ENCODE results near the gene MAP2K3. TPM values are rescaled to one million over a fixed set of nuclear protein-coding genes. Genes with fewer than 3 reads are reported as not detected.
"Not testable (repeated sequence)": the region's sequence is repeated elsewhere in the genome, so short reads cannot be mapped to it uniquely, and the experiment has no call there.

The MAP2K3 gene
- total and polyA plus RNA-seq, 2 experiments from 2014 or later: 18.4 to 42.5 TPM

DNA sequence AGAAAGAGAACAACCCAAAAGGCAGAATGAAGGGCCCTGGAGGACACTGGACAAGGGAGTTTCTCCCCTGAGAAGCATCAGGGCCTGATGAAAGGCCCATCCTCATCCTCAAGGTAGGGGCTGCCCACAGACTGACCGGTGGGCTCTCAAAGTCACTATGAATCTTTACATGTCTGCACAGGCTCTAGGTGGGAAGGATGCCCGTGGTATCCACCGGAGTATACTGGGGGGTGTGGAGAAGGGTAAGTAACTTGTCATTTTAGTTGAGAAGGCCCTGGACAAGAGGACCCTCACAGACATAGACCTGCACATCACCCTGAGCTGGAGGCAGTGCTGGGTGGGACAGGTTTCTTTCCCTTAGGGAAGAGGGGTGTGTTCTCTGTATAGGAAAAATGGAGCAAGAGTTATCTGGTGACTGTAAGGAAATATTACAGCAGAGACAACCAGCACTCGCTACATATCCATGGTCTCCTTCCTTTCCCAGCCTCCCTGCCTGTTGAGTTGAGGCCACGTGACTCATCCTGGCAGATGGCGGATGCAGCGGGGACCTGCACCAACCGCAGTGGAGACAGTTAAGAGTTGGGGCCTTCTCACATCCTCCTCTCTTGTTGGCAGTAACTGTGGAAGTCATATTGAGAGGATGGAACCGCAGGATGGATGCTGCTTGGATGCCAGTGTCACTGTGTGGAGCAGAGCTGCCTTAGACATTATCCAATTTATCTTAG lies 46.1 kb downstream of the MAP2K3 start:
- no peaks in the 10 kb centered on the region for H3K36me3 ChIP-seq
- H3K27ac ChIP-seq: no peak overlapping the region
- no peak for DNase-seq (ENCODE audit: low read depth in 1 of 2, low spot score in 1 of 2)
- no peaks in the 10 kb centered on the region for H3K9me3 ChIP-seq (ENCODE audit: low read depth)
- no peaks in the 10 kb centered on the region for H3K4me1 ChIP-seq (ENCODE audit: low read depth)
- no peaks in the 10 kb centered on the region for H3K27me3 ChIP-seq
- H3K4me3 ChIP-seq: no peak overlapping the region
- TF ChIP-seq, protein P1, sequence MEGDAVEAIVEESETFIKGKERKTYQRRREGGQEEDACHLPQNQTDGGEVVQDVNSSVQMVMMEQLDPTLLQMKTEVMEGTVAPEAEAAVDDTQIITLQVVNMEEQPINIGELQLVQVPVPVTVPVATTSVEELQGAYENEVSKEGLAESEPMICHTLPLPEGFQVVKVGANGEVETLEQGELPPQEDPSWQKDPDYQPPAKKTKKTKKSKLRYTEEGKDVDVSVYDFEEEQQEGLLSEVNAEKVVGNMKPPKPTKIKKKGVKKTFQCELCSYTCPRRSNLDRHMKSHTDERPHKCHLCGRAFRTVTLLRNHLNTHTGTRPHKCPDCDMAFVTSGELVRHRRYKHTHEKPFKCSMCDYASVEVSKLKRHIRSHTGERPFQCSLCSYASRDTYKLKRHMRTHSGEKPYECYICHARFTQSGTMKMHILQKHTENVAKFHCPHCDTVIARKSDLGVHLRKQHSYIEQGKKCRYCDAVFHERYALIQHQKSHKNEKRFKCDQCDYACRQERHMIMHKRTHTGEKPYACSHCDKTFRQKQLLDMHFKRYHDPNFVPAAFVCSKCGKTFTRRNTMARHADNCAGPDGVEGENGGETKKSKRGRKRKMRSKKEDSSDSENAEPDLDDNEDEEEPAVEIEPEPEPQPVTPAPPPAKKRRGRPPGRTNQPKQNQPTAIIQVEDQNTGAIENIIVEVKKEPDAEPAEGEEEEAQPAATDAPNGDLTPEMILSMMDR (IDR thresholded peaks at IDR 0.05; ENCODE audit: low read depth, low read length): no peak

DNA sequence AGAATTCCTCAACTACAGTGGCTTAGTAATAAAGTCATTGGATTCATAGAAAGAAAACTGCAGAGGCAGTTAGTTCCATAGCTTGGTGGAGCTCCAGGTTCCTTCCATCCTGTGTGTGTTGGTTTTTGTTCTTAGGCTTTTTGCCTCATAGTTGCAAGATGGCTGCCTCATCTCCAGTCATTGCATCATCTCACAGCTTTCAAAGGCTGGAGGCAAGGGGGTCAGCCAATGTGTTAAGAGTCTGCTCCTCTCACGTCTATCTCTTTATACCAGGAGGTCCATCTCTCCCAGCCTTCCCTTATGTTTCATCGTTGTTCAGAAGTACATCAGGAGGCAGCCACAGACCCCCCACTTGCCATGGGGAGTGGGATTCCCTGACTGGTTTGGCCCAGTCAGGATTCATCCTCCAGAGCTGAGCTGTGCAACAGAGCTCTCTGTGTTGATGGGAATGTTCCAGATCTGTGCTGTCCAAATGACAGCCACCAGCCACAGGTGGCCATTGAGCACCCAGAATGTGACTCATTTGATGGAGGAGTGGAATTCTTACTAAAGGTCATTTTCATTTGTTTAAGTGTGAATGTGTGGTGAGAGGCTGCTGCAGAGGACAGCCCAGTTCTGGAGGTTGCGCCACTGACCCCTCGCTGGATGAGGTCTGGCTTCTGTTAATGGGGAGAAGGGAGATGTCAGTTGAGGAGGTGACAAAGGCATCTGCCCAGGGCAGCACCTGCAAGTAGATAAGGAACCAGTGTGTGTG lies 52.2 kb downstream of the MAP2K3 start:
- H3K27me3 ChIP-seq; H3K9me3 ChIP-seq (ENCODE audit: low read depth); H3K4me3 ChIP-seq; H3K4me1 ChIP-seq (ENCODE audit: low read depth); H3K36me3 ChIP-seq: not testable (repeated sequence)
- peak in 1 of 2 donors; percentile 11 for DNase-seq (ENCODE audit: low read depth in 1 of 2, low spot score in 1 of 2)
- H3K27ac ChIP-seq: peak overlapping the region; percentile 87

DNA sequence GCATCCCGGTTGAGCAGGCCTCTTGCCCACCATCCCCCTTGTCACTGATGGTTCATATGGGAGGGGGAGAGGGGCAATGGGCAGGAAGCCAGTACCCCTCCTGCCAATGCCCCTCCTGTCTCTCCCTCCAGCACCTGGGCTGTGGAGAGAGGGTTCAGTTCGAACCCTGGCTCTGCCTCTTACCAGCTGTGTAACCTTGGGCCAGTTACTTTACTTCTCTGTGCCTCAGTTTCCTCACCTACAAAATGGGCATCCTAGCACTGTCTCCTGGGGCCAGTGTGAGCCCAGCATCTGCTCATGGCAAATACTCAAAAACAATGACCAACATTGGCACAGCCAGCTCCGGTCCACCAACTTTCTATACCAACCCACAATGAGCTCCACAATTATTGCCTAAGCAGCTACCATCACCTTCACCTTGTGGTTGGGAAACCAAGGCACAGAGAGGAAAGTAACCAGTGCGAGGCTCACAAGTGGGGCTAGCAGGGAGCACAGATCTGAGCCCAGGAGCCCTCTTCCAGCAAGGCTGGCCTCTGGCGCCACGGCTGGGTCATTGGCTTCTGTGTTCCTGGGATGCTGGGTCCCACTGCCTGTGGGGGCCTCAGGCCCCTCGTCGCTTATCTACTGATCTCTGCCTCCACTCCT lies 53.6 kb downstream of the MAP2K3 start:
- DNase-seq (ENCODE audit: low read depth in 1 of 2, low spot score in 1 of 2); H3K4me3 ChIP-seq; H3K27me3 ChIP-seq; H3K4me1 ChIP-seq (ENCODE audit: low read depth); H3K36me3 ChIP-seq; H3K9me3 ChIP-seq (ENCODE audit: low read depth): not testable (repeated sequence)
- peak overlapping the region; percentile 87 for H3K27ac ChIP-seq

DNA sequence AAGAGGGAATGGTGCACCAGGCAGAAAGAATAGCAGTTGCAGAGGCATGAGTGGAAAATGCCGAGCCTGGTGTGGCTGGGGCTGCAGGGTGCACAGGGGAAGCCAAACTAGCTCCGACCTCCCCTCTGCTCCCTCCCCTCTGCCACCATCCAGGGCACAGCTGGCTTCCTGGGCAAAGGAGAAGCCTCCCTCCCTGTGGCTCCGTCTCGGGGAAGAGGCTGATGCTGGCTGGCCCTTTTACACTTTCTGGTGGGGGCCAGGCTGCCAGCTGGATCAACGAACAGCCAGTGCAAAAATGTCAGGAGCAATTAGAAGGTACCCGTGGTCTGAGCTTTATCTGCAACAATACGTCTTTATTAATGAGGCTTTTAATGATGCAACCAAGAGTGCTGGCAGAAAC lies 54.5 kb downstream of the MAP2K3 start:
- no peaks in the 10 kb centered on the region for H3K27me3 ChIP-seq
- DNase-seq (ENCODE audit: low read depth in 1 of 2, low spot score in 1 of 2): no peak
- H3K4me1 ChIP-seq (ENCODE audit: low read depth): peaks cover 10% of the 10 kb centered on the region
- no peaks in the 10 kb centered on the region for H3K9me3 ChIP-seq (ENCODE audit: low read depth)
- no peak overlapping the region for H3K4me3 ChIP-seq
- TF ChIP-seq, protein P1 (IDR thresholded peaks at IDR 0.05; ENCODE audit: low read depth, low read length): no peak
- no peak overlapping the region for H3K27ac ChIP-seq
- H3K36me3 ChIP-seq: no peaks in the 10 kb centered on the region

DNA sequence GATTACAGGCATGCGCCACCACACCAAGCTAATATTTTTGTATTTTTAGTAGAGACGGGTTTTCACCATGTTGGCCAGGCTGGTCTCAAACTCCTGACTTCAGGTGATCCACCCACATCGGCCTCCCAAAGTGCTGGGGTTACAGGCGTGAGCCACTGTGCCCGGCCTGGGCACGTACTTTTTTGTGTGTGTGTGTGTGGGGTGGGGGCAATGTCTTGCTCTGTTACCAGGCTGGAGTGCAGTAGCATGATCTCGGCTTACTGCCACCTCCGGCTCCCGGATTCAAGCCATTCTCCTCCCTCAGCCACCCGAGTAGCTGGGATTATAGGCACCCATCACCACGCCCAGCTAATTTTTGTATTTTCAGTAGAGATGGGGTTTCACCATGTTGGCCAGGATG lies 55.1 kb downstream of the MAP2K3 start:
- not testable (repeated sequence) for H3K36me3 ChIP-seq; H3K27me3 ChIP-seq; H3K4me1 ChIP-seq (ENCODE audit: low read depth); H3K27ac ChIP-seq; H3K9me3 ChIP-seq (ENCODE audit: low read depth); H3K4me3 ChIP-seq; DNase-seq (ENCODE audit: low read depth in 1 of 2, low spot score in 1 of 2)

DNA sequence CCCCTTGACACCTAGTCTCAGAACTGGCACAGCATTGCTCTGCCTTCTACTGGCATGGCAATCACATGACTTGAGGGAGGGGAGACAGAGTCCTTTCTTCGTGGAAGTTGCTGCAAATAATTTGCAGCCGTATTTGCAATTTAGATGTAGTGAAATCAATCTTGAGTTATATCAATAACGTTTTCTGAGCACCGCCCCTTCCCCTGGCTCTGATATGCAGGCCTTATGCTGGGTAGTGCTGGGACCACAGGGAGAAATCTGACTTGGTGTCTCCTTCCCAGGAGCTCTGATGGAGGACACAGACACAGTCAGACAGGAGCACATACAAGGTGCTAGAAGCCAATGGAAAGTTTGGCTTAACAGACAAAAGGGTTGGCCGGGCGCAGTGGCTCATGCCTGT lies 55.9 kb downstream of the MAP2K3 start:
- not testable (repeated sequence) for H3K27ac ChIP-seq; H3K36me3 ChIP-seq; H3K4me1 ChIP-seq (ENCODE audit: low read depth); H3K4me3 ChIP-seq; DNase-seq (ENCODE audit: low read depth in 1 of 2, low spot score in 1 of 2); H3K9me3 ChIP-seq (ENCODE audit: low read depth); H3K27me3 ChIP-seq

DNA sequence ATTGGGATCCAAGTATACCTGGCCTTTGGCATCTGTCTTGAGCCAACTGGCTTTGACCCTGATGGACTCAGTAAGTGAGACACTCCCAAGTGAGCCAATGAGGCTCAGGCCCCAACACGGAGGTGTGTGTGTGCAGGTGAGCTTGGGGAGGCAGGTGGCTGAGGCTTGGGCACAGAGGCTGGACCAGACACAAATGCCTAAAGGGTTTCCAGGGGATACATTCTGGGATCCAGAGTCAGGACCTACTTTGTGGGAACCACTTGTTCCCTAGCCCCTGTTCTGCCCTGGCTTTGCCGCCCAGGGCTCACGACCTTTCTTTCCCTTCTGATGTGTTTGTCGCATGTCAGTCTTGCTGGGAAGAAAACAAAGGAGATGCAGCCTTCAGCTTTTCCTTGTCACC lies 56.8 kb downstream of the MAP2K3 start:
- not testable (repeated sequence) for H3K4me1 ChIP-seq (ENCODE audit: low read depth); H3K27ac ChIP-seq; H3K36me3 ChIP-seq; H3K27me3 ChIP-seq; H3K9me3 ChIP-seq (ENCODE audit: low read depth); DNase-seq (ENCODE audit: low read depth in 1 of 2, low spot score in 1 of 2); H3K4me3 ChIP-seq

DNA sequence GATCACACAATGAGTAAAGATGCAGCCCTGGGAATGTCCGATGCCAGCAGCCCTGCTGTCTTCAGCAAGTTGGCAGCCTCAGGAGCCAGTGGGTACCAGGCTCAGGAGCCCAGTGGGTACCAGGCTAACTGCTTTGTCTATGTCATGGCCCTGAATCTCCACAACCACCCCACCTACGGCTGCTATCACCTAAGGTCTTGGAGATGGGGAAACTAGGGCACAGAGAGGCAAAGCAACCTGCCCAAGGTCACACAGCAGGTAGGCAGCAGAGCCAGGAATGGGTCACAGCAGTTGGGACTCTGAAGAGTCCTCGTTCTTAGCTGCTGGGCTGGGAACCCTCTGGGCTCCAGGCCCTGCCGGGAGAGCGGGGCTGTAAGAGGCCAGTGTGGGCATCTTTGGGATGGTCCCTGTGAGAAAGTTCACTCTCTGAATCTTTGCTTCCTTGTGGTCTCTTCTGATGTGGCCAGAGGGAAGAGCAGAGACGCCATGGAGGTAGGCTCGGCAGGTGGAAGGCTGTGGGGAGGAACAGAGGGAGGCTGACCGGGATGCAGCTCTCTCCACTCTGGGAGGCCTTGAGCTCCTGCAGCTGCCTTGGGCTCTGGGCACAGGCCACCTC lies 57.5 kb downstream of the MAP2K3 start:
- not testable (repeated sequence) for H3K36me3 ChIP-seq; H3K27ac ChIP-seq; H3K27me3 ChIP-seq; H3K4me3 ChIP-seq; H3K9me3 ChIP-seq (ENCODE audit: low read depth); H3K4me1 ChIP-seq (ENCODE audit: low read depth); DNase-seq (ENCODE audit: low read depth in 1 of 2, low spot score in 1 of 2)

DNA sequence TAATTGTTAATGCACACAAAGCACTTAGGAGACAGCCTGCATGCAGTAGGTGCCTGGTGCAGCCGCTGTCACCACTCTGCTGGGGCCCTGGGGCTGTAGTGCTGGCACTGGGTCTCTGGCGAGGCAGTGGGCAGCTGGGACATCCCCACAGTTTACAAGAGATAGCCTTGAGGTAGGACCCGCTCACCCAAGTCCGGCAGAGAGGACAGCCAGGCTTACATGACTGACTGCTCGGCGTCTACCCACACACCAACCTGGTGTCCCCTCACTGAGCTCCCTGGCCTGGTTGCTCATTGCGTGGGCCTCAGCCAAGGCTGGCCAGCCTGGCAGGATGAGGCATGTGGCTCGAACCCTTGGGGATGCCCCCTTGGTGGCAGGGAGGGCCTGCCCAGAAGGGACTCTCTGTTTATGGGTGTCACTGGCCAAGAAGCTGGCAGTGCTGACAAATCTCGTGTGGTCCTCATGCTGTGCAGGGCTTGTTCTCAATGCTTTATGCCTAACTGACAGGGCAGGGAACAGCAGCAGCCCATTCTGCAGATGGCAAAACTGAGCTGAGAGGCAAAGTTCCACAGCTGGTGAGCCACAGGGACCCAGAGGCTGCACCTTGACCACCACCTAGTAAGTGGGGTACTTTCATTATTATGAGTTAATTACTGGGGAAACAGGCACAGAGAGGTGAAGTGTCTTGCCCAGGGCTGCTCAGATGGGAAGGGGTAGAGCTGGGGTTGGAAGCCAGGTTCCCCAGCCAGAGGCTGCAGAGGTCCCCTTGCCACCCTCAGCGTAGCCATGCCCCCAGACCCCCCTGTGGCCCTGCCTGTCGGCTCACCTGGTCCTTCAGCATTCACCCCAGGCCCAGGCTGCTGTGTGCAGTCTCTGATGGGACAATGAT lies 58.8 kb downstream of the MAP2K3 start:
- H3K27ac ChIP-seq; H3K4me1 ChIP-seq (ENCODE audit: low read depth); H3K36me3 ChIP-seq; H3K9me3 ChIP-seq (ENCODE audit: low read depth); H3K4me3 ChIP-seq; H3K27me3 ChIP-seq; DNase-seq (ENCODE audit: low read depth in 1 of 2, low spot score in 1 of 2): not testable (repeated sequence)

DNA sequence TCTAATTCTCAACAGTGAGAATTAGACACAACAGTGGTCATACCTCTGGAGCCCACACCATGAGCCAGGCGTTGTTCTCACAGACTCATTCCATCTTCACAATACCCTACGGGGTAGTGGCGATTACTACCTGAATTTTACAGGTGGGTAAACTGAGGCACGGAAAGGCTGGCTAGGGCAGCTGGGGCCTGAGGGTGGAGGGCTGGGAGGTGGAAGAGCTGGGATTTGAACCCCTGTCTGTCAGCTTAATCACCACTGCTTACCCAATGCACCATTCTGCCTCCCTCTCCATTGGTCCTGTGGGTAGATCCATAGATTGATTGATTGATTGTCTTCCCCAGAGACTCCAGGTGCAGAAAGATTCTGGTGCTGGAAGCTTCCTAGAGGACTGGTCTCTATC lies 60.3 kb downstream of the MAP2K3 start:
- not testable (repeated sequence) for H3K27ac ChIP-seq; H3K36me3 ChIP-seq; H3K27me3 ChIP-seq; H3K9me3 ChIP-seq (ENCODE audit: low read depth); DNase-seq (ENCODE audit: low read depth in 1 of 2, low spot score in 1 of 2); H3K4me1 ChIP-seq (ENCODE audit: low read depth); H3K4me3 ChIP-seq

Data from cardiac muscle cell (in vitro differentiated cells and primary cell).